KMS-11 (cell line): Measurements from ENCODE around the gene CACNA1F.
A peak's percentile ranks its signal among the peaks of the same experiment; 100 is the strongest.

Experiments
- H2AFZ ChIP-seq: fragments of 200-600 bp; sonication (generic); 2 replicates; pipeline ENCODE4 v1.6.1; 2016; ENCODE audit warnings: antibody characterized with exemption, mixed run types, low read depth
- H3K27ac ChIP-seq: fragments of 200-600 bp; sonication (generic); 2 replicates; pipeline ENCODE4 v1.6.1; 2016; ENCODE audit warnings: mild to moderate bottlenecking, mixed run types
- H3K27me3 ChIP-seq: fragments of 200-600 bp; sonication (generic); 2 replicates; pipeline ENCODE4 v1.6.1; 2017; ENCODE audit warnings: mild to moderate bottlenecking, low read depth, mixed run types, moderate library complexity; ENCODE audit not compliant: insufficient read depth
- H3K36me3 ChIP-seq: fragments of 200-600 bp; sonication (generic); 2 replicates; pipeline ENCODE4 v1.6.1; 2017; ENCODE audit warnings: mild to moderate bottlenecking, mixed run types; ENCODE audit not compliant: insufficient read depth
- H3K4me1 ChIP-seq: fragments of 200-600 bp; sonication (generic); 2 replicates; pipeline ENCODE4 v1.6.1; 2016; ENCODE audit warnings: mild to moderate bottlenecking, low read depth, mixed run types; ENCODE audit not compliant: poor library complexity, severe bottlenecking
- H3K4me2 ChIP-seq: fragments of 200-600 bp; sonication (generic); 2 replicates; pipeline ENCODE4 v1.7.0; 2016; ENCODE audit warnings: mild to moderate bottlenecking, mixed run types
- H3K4me3 ChIP-seq: fragments of 200-600 bp; sonication (generic); IDR thresholded peaks from 2 replicates; pipeline ENCODE4 v1.6.1; 2017; ENCODE audit warnings: low read depth, low read length, mixed read lengths; ENCODE audit not compliant: insufficient read depth
- H3K79me2 ChIP-seq: fragments of 200-600 bp; sonication (generic); 2 replicates; pipeline ENCODE4 v1.6.1; 2016; ENCODE audit warnings: low read depth, mixed run types; ENCODE audit not compliant: insufficient read depth
- H3K9ac ChIP-seq: fragments of 200-600 bp; sonication (generic); 2 replicates; pipeline ENCODE4 v1.6.1; 2016; ENCODE audit warnings: mild to moderate bottlenecking, mixed run types
- H4K20me1 ChIP-seq: fragments of 200-600 bp; sonication (generic); 2 replicates; pipeline ENCODE4 v1.6.1; 2016; ENCODE audit warnings: mild to moderate bottlenecking, mixed run types; ENCODE audit not compliant: insufficient read depth
- CTCF ChIP-seq: fragments of 200-600 bp; sonication (generic); conservative IDR thresholded peaks from 2 replicates; pipeline ENCODE4 v1.6.1; 2017; ENCODE audit warnings: low read depth, mild to moderate bottlenecking, antibody characterized with exemption, low read length, moderate library complexity, mixed read lengths

Gene CACNA1F

DNA sequence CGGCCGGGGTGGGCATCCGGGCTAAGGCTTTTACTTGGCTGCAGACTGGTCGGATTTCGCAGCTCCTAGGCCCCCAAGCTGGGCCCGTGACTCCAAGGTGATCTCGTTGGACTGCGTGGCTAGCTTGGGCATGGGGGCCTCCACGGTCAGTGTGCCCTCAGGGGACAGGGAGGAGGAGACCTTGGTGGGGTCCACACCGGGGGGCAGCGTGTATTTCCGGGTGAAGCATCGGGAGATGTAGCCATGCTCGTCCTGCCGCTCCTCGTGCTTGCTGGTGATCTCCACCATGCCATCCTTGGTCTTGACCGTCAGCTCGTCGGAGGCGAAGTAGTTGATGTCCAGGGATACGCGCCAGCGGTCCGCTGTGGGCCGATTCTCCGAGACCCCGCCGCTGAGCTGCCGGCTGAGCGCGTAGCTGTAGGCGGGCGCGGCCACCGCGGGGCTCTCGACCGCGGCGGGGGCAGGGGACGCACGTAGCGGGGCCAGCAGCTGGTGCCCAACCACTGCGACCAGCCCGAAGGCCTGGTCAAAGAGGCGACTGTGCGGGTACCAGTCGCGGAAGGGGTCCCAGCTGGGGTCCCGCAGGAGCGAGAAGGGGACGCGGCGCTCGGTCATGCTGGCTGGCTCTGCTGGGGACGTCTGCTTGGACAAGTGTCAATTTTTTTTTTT lies 881 bp upstream of the CACNA1F start:
- no peak for TF ChIP-seq CTCF
- Histone ChIP-seq H3K27ac (no peak overlapping the region), H3K9ac (no peak overlapping the region), H3K79me2 (no peaks in the 10 kb centered on the region), H3K4me2 (no peak overlapping the region), H4K20me1 (no peaks in the 10 kb centered on the region), H3K36me3 (no peaks in the 10 kb centered on the region), H3K4me3 (no peak overlapping the region), H3K4me1 (peaks cover 8% of the 10 kb centered on the region), H2AFZ (no peak overlapping the region), H3K27me3 (no peaks in the 10 kb centered on the region)

DNA sequence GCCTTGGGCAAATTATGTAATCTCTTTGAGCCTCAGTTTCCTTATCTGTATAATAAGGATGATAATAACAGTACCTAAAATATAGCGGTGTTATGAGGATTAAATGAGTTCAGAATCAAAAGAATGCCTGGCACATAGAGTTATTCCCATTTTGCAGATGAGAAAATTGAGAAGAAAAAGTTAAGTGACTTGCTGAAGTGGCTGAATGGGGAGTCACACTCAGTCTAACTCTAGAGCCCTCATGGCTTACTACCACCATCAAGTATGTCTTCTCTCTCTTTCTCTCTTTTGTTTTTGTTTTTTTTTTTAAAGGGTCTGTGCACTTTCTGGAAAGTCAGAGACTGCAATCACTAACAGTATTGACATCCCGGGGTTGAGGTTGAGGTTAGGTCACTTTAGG lies 615 bp downstream of the CACNA1F start:
- Histone ChIP-seq H3K27ac (no peak overlapping the region), H3K27me3 (no peaks in the 10 kb centered on the region), H2AFZ (no peak overlapping the region), H4K20me1 (no peaks in the 10 kb centered on the region), H3K79me2 (no peaks in the 10 kb centered on the region), H3K4me1 (peaks cover 8% of the 10 kb centered on the region), H3K36me3 (no peaks in the 10 kb centered on the region), H3K9ac (no peak overlapping the region), H3K4me3 (no peak overlapping the region), H3K4me2 (no peak overlapping the region)
- no peak for TF ChIP-seq CTCF

- peak overlapping the region; percentile 22; the same call in 1 of the 2 replicates for H2AFZ ChIP-seq
- no peaks in the 10 kb centered on the region for H4K20me1 ChIP-seq
- no peaks in the 10 kb centered on the region for H3K27me3 ChIP-seq
- TF ChIP-seq CTCF, result no peak
- H3K4me1 ChIP-seq, result peaks cover 8% of the 10 kb centered on the region
- H3K79me2 ChIP-seq, result no peaks in the 10 kb centered on the region
- H3K36me3 ChIP-seq, result no peaks in the 10 kb centered on the region
- no peak overlapping the region for H3K27ac ChIP-seq
- no peak overlapping the region; the same call in 1 of the 2 replicates for H3K4me2 ChIP-seq
- no peak overlapping the region for H3K9ac ChIP-seq
- H3K4me3 ChIP-seq, result no peak overlapping the region
Observed at GRCh38 chrX:49231333-49232000, 1.7 kb downstream of the CACNA1F start.

- Histone ChIP-seq H3K36me3 (no peaks in the 10 kb centered on the region), H2AFZ (peak overlapping the region; percentile 76)
- TF ChIP-seq CTCF, result 0 out of 2 replicates have a peak, but pooled peaks have one; percentile 34
Observed at GRCh38 chrX:49230500-49231232, 2.5 kb downstream of the CACNA1F start.

More at GRCh38 chrX:49230500-49231232, 2.5 kb downstream of the CACNA1F start:
- no peaks in the 10 kb centered on the region for H3K27me3 ChIP-seq
- H4K20me1 ChIP-seq, result no peaks in the 10 kb centered on the region
- no peak overlapping the region for H3K4me3 ChIP-seq
- peak overlapping the region; percentile 58; the same call in 1 of the 2 replicates for H3K9ac ChIP-seq
- peaks cover 3% of the 10 kb centered on the region for H3K4me1 ChIP-seq
- peak overlapping the region; percentile 73 for H3K4me2 ChIP-seq
- H3K27ac ChIP-seq, result peak overlapping the region; percentile 67
- no peaks in the 10 kb centered on the region for H3K79me2 ChIP-seq
